MG63 (cell line): Measurements from ENCODE around the gene GAPVD1. TPM values are rescaled to one million over a fixed set of nuclear protein-coding genes. Genes with fewer than 3 reads are reported as not detected.

Source experiments
- DNase-seq: peaks from one replicate; pipeline ENCODE4 v3.0.0-alpha.2; 2020
- H3K27me3 ChIP-seq: fragments of 250-450 bp; sonication (Bioruptor Pico); 2 replicates; pipeline ENCODE4 v1.5.1; 2020; ENCODE audit warnings: mild to moderate bottlenecking, moderate library complexity
- H3K36me3 ChIP-seq: fragments of 250-450 bp; sonication (Bioruptor Pico); 2 replicates; pipeline ENCODE4 v1.5.1; 2020; ENCODE audit warnings: mild to moderate bottlenecking, moderate library complexity
- H3K4me3 ChIP-seq: fragments of 250-450 bp; sonication (Bioruptor Pico); 2 replicates; pipeline ENCODE4 v1.5.1; 2020; ENCODE audit warnings: mild to moderate bottlenecking, moderate library complexity
- H3K9me3 ChIP-seq: fragments of 250-450 bp; sonication (Bioruptor Pico); 2 replicates; pipeline ENCODE4 v1.5.1; 2020; ENCODE audit warnings: mild to moderate bottlenecking, moderate library complexity
- total RNA-seq: library from RNA; depleted of rRNA; stranded (reverse); fragments of >200 nt; shearing (Covaris generic); gene quantifications from 2 replicates; pipeline ENCODE4 v1.2.3, GENCODE V29; 2014; ENCODE audit warnings: low replicate concordance

Gene GAPVD1
- total RNA-seq, 1 experiment from 2014 or later = 31.4 TPM

GRCh38 chr9:125400725-125401716 lies 139.4 kb downstream of the GAPVD1 start:
- Histone ChIP-seq H3K4me3 (no peak overlapping the region), H3K27me3 (no peaks in the 10 kb centered on the region), H3K36me3 (no peaks in the 10 kb centered on the region), H3K9me3 (no peaks in the 10 kb centered on the region)
- no peak for DNase-seq

GRCh38 chr9:125404733-125405132 lies 143.1 kb downstream of the GAPVD1 start:
- no peaks in the 10 kb centered on the region for H3K36me3 ChIP-seq
- H3K27me3 ChIP-seq = no peaks in the 10 kb centered on the region
- no peak for DNase-seq
- no peaks in the 10 kb centered on the region for H3K9me3 ChIP-seq
- H3K4me3 ChIP-seq = no peak overlapping the region

DNA sequence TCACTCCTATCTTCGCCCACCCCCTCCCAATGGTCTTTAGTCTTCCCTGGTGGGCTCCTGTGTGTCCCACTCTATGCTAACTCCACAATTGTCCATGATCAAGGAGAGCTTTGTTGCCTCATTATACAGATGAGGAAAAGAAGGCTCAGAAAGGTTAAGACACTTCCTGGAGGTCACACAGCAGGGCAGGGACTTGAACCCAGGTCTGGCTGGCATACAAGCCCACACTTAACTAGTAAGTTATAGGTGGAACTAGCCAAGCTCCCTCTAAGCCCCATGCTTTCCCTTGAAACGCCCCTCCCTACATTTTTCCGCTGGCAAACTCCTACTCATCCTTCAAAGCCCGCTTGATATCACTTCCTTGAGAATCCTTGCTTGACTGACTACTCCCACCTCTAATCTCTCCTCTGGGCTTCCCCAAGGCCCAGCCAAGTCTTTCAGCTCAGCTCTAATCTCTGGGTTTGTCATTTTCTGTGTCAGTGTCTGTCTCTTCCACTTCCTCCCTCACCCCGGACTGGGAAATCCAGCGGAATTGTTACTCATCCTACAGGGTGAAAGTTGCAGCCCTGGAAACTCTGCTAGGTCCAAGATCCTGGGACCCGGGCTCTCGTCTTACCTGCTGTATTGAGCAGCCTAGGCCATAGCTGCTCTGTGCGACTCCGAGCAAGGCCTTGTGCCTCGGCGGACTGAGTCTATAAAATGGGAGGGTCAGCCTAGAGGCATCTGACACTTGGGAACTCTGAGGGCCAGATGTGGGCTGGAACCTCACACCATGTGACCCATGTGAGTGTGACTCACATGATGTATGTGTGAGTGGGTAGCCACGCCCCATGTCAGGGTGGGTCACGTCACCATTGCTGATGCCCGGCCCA lies 144.5 kb downstream of the GAPVD1 start:
- H3K27me3 ChIP-seq = no peaks in the 10 kb centered on the region
- H3K36me3 ChIP-seq = no peaks in the 10 kb centered on the region
- DNase-seq = no peak
- H3K4me3 ChIP-seq = no peak overlapping the region
- H3K9me3 ChIP-seq = no peaks in the 10 kb centered on the region

GRCh38 chr9:125406810-125407087 lies 145.1 kb downstream of the GAPVD1 start:
- no peak for DNase-seq
- Histone ChIP-seq H3K4me3 (no peak overlapping the region), H3K27me3 (no peaks in the 10 kb centered on the region), H3K36me3 (no peaks in the 10 kb centered on the region), H3K9me3 (no peaks in the 10 kb centered on the region)

- Histone ChIP-seq H3K9me3 (no peaks in the 10 kb centered on the region), H3K27me3 (no peaks in the 10 kb centered on the region), H3K4me3 (peak overlapping the region; percentile 57), H3K36me3 (no peaks in the 10 kb centered on the region)
- DNase-seq = no peak
Measured at GRCh38 chr9:125407432-125407973, 145.9 kb downstream of the GAPVD1 start.

GRCh38 chr9:125407974-125408900 lies 146.6 kb downstream of the GAPVD1 start:
- Histone ChIP-seq H3K4me3 (peak overlapping the region; percentile 57), H3K27me3 (no peaks in the 10 kb centered on the region), H3K9me3 (no peaks in the 10 kb centered on the region), H3K36me3 (no peaks in the 10 kb centered on the region)
- DNase-seq = peak; percentile 68

DNA sequence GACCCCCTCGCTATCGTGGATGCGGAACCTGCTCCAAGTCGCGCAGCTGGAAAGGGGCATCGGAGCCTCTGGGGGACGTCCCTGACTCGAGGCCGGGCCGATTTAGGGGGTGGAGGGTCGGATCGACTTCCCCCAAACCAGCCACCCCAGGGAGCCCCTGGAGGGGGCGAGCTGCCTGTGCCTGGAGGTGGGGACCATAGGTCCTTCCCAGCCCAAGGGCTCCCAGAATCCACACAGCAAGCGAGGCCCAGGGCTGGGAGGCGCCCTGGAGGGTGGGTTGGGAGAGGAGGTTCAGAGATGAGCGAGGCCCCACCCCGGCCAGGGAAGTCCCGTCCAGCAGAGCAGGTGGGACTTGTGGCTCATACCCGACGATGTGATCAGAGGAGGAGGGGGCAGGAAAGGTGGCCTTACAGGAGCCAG lies 147.6 kb downstream of the GAPVD1 start:
- DNase-seq = peak; percentile 38
- Histone ChIP-seq H3K27me3 (no peaks in the 10 kb centered on the region), H3K9me3 (no peaks in the 10 kb centered on the region), H3K4me3 (no peak overlapping the region), H3K36me3 (no peaks in the 10 kb centered on the region)

- DNase-seq = peak; percentile 53
- no peaks in the 10 kb centered on the region for H3K27me3 ChIP-seq
Measured at GRCh38 chr9:125409637-125410521, 148.3 kb downstream of the GAPVD1 start.

DNA sequence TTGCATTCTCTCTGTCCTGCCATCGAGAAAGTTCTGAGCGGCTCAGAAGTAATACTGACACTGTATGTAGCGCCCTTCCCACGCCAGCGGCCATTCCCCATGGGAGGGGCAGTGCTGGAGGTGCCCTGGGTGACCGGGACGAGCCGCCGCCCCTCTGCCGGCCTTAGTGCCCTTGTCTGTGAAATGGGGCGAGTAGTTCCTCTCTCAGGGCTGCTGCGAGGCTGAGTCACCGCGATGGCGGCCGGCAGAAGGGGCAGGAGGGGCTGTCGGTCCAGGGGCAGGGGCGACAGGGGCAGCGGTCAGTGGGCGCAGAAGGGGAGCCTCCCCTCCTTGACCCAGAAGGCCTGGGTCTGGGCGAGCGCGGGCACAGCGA lies 148.9 kb downstream of the GAPVD1 start:
- Histone ChIP-seq H3K36me3 (no peaks in the 10 kb centered on the region), H3K9me3 (no peaks in the 10 kb centered on the region), H3K27me3 (no peaks in the 10 kb centered on the region), H3K4me3 (no peak overlapping the region)
- DNase-seq = no peak

More at GRCh38 chr9:125409637-125410521, 148.3 kb downstream of the GAPVD1 start:
- Histone ChIP-seq H3K9me3 (no peaks in the 10 kb centered on the region), H3K36me3 (no peaks in the 10 kb centered on the region), H3K4me3 (no peak overlapping the region)

- Histone ChIP-seq H3K27me3 (no peaks in the 10 kb centered on the region), H3K4me3 (no peak overlapping the region), H3K36me3 (no peaks in the 10 kb centered on the region), H3K9me3 (no peaks in the 10 kb centered on the region)
- no peak for DNase-seq
Measured at GRCh38 chr9:125411171-125411756, 149.6 kb downstream of the GAPVD1 start.

GRCh38 chr9:125412166-125412565 lies 150.5 kb downstream of the GAPVD1 start:
- DNase-seq = no peak
- Histone ChIP-seq H3K36me3 (no peaks in the 10 kb centered on the region), H3K27me3 (no peaks in the 10 kb centered on the region), H3K4me3 (no peak overlapping the region), H3K9me3 (no peaks in the 10 kb centered on the region)

DNA sequence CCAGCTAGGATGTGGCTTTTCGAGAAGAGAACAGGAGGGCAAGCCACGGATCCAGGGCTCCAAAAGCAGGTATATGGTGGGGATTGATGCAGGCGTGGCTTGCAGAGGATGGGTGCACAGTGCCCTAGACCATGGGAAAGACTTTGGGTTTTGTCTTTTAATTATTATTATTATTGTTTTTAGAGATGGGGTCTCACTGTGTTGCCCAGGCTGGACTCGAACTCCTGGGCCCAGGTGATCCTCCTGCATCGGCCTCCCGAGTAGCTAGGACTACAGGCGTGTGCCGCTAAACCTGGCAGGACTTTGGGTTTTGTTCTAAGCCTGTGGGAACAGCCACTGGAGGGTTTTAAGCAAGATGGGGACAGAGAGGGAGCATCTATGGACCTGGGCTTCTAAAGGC lies 152.0 kb downstream of the GAPVD1 start:
- no peaks in the 10 kb centered on the region for H3K36me3 ChIP-seq
- DNase-seq = no peak
- no peak overlapping the region for H3K4me3 ChIP-seq
- no peaks in the 10 kb centered on the region for H3K9me3 ChIP-seq
- no peaks in the 10 kb centered on the region for H3K27me3 ChIP-seq

GRCh38 chr9:125415583-125416460 lies 154.2 kb downstream of the GAPVD1 start:
- Histone ChIP-seq H3K4me3 (no peak overlapping the region), H3K36me3 (no peaks in the 10 kb centered on the region), H3K9me3 (no peaks in the 10 kb centered on the region), H3K27me3 (no peaks in the 10 kb centered on the region)
- no peak for DNase-seq

- Histone ChIP-seq H3K4me3 (no peak overlapping the region), H3K9me3 (no peaks in the 10 kb centered on the region), H3K36me3 (no peaks in the 10 kb centered on the region), H3K27me3 (no peaks in the 10 kb centered on the region)
- no peak for DNase-seq
Measured at GRCh38 chr9:125416517-125416916, 154.9 kb downstream of the GAPVD1 start.
